ENCODE measurements around the gene ACCS.

GRCh38 chr11:44072757-44073658 is 6.9 kb downstream of the ACCS start:
- TF ChIP-seq FOS (IDR thresholded peaks at IDR 0.05; ENCODE audit: low read depth, low read length) (no peak), CTCF (conservative IDR thresholded peaks at IDR 0.05; ENCODE audit: low read depth, low read length) (no peak), POLR2A (IDR thresholded peaks at IDR 0.05; ENCODE audit: low read depth, low read length) (no peak), MXI1 (IDR thresholded peaks at IDR 0.05; ENCODE audit: borderline replicate concordance, low read depth, low read length) (no peak), BHLHE40 (IDR thresholded peaks at IDR 0.05; ENCODE audit: low read depth, low read length) (no peak), RCOR1 (IDR thresholded peaks at IDR 0.05; ENCODE audit: insufficient replicate concordance, low read length) (no peak), RAD21 (IDR thresholded peaks at IDR 0.05; ENCODE audit: low read length) (no peak), USF2 (IDR thresholded peaks at IDR 0.05; ENCODE audit: low read depth, low read length) (no peak), SMC3 (IDR thresholded peaks at IDR 0.05; ENCODE audit: low read depth, low read length) (no peak), CEBPB (IDR thresholded peaks at IDR 0.05; ENCODE audit: low read depth, low read length) (no peak), MAFK (IDR thresholded peaks at IDR 0.05; ENCODE audit: low read depth, low read length) (no peak), NFE2L2 (IDR thresholded peaks at IDR 0.05; ENCODE audit: low read depth, low read length) (no peak), ELK1 (IDR thresholded peaks at IDR 0.05; ENCODE audit: borderline replicate concordance, low read depth, low read length) (no peak)

All from IMR-90 (cell line).